Measurements from ENCODE around the gene LETM1. TPM values are rescaled to one million over a fixed set of nuclear protein-coding genes. Genes with fewer than 3 reads are reported as not detected.

LETM1 gene
- total and polyA plus RNA-seq, 2 of the 13 experiments (the other 11 are each of a cell fraction or from before 2014, with no cell fraction given) = 9.7 to 41.6 TPM

GRCh38 chr4:1870578-1871443 lies 14.9 kb upstream of the LETM1 start, which contains the start of gene NSD2 (continued):
- TF ChIP-seq ZBTB10 (CRISPR knock-in tag; IDR thresholded peaks at IDR 0.05; ENCODE audit: borderline replicate concordance) = peak; percentile 71; the same call in 1 of the 2 replicates
- no peak for TF ChIP-seq SMARCE1 (IDR thresholded peaks at IDR 0.05; ENCODE audit: borderline replicate concordance)
- TF ChIP-seq ZBTB4 (CRISPR knock-in tag; IDR thresholded peaks at IDR 0.05; ENCODE audit: borderline replicate concordance) = no peak
- TF ChIP-seq ZFP62 (CRISPR knock-in tag; IDR thresholded peaks at IDR 0.05) = no peak
- 0 out of 2 replicates have a peak, but pooled peaks have one; percentile 45 for TF ChIP-seq ZFP37 (CRISPR knock-in tag; IDR thresholded peaks at IDR 0.05; ENCODE audit: borderline replicate concordance)
- peak; percentile 92; the same call in 1 of the 2 replicates for TF ChIP-seq ZNF761 (CRISPR knock-in tag; conservative IDR thresholded peaks at IDR 0.05)
- no peak for TF ChIP-seq ZNF235 (CRISPR knock-in tag; IDR thresholded peaks at IDR 0.05; ENCODE audit: borderline replicate concordance)
- TF ChIP-seq XBP1 (CRISPR knock-in tag; IDR thresholded peaks at IDR 0.05) = no peak
- no peak for TF ChIP-seq GTF3A (CRISPR knock-in tag; conservative IDR thresholded peaks at IDR 0.05)
- no peak for TF ChIP-seq GATAD2A (CRISPR knock-in tag; IDR thresholded peaks at IDR 0.05)
- no peak for TF ChIP-seq ZNF609 (CRISPR knock-in tag; IDR thresholded peaks at IDR 0.05; ENCODE audit: borderline replicate concordance)
- no peak for TF ChIP-seq CBX1 (IDR thresholded peaks at IDR 0.05; ENCODE audit: low read depth)
- TF ChIP-seq SIX4 (CRISPR knock-in tag; IDR thresholded peaks at IDR 0.05) = no peak; the same call in 1 of the 2 replicates
- no peak for TF ChIP-seq PREB (CRISPR knock-in tag; IDR thresholded peaks at IDR 0.05)
- TF ChIP-seq RFX1 (IDR thresholded peaks at IDR 0.05) = no peak
- peak; percentile 41; the same call in 1 of the 2 replicates for TF ChIP-seq TARDBP (CRISPR knock-in tag; IDR thresholded peaks at IDR 0.05)
- 0 out of 2 replicates have a peak, but pooled peaks have one; percentile 88 for TF ChIP-seq ZNF33B (CRISPR knock-in tag; IDR thresholded peaks at IDR 0.05)
